HCT116 (cell line): ENCODE data around the gene SCD5. TPM values are rescaled to one million over a fixed set of nuclear protein-coding genes. Genes with fewer than 3 reads are reported as not detected.

Experiments used
- ATAC-seq: fragments of 200-7000 bp; cut with Tn5 transposase; 2 replicates; pipeline ENCODE4 v1.9.1; 2020; ENCODE audit warnings: mild to moderate bottlenecking, moderate library complexity
- BruUV-seq: library from RNA; stranded (reverse); fragments of 400-500 nt; replicated peaks from 2 replicates; lab custom pipeline; 2021; lab: Mats Ljungman, UMichigan
- CTCF ChIA-PET: fragments of 300-600 bp; sonication (Branson Sonifier 250); formaldehyde crosslinking; loops from one replicate; lab custom pipeline; 2021; ENCODE audit warnings: antibody characterized with exemption; lab: Charles Lee
- POLR2A ChIA-PET: fragments of 300-600, 350-600 bp; sonication (Branson Sonifier 250); formaldehyde crosslinking; loops from one replicate; lab custom pipeline; 2021; ENCODE audit warnings: antibody characterized with exemption; lab: Charles Lee
- RAD21 ChIA-PET, 2 experiments: fragments of 300-600 bp; sonication (Branson Sonifier 250); formaldehyde crosslinking; loops; one replicate each; lab custom pipeline; 2023; ENCODE audit warnings: low total read pairs in 2 of 2; ENCODE audit not compliant: uncharacterized antibody in 2 of 2, unreplicated experiment in 2 of 2, low non-redundant PET in 1 of 2; lab: Charles Lee
- DNase-seq: peaks from one replicate; pipeline ENCODE4 v3.0.0-alpha.2; 2010; ENCODE audit warnings: low read depth, low spot score
- H2AFZ ChIP-seq: fragments of 200-600 bp; shearing (Covaris generic), sonication (generic); 2 replicates; pipeline ENCODE4 v1.6.1; 2017; ENCODE audit warnings: low read depth, mixed run types, mixed read lengths, antibody characterized with exemption, low read length; ENCODE audit not compliant: poor library complexity, severe bottlenecking
- H3K27ac ChIP-seq: 2 replicates; pipeline ENCODE4 v1.5.1; 2012; ENCODE audit warnings: low read depth, low read length
- H3K27me3 ChIP-seq: fragments of 200-600 bp; sonication (generic); 2 replicates; pipeline ENCODE4 v1.6.1; 2016; ENCODE audit warnings: mixed run types, low read length, mixed read lengths; ENCODE audit not compliant: insufficient read depth
- H3K36me3 ChIP-seq, 2 experiments: fragments of 200-500 bp in 1 of 2; fragments of 200-600 bp in 1 of 2; sonication (Bioruptor generic) in 1 of 2; sonication (generic) in 1 of 2; 2 replicates each; pipeline versions ENCODE4 v1.5.1 to v1.6.1; 2014 to 2016; ENCODE audit warnings: low read length in 2 of 2, inconsistent platforms in 1 of 2, mixed read lengths in 1 of 2, mixed run types in 1 of 2; ENCODE audit not compliant: insufficient read depth in 2 of 2, control insufficient read depth in 1 of 2
- H3K4me1 ChIP-seq, 2 experiments: fragments of 200-600 bp in 1 of 2; sonication (generic) in 1 of 2; 2 replicates each; pipeline versions ENCODE4 v1.5.1 to v1.6.1; 2012 to 2017; ENCODE audit warnings: low read length in 2 of 2, inconsistent platforms in 1 of 2, mild to moderate bottlenecking in 1 of 2, mixed read lengths in 1 of 2, mixed run types in 1 of 2, moderate library complexity in 1 of 2; ENCODE audit not compliant: insufficient read depth in 2 of 2, control insufficient read depth in 1 of 2
- H3K4me2 ChIP-seq: fragments of 200-600 bp; sonication (generic); 2 replicates; pipeline ENCODE4 v1.6.1; 2017; ENCODE audit warnings: mixed run types, low read length, mixed read lengths
- H3K4me3 ChIP-seq, 2 experiments: fragments of 200-600 bp in 1 of 2; sonication (generic) in 1 of 2; replicated peaks in 1 of 2; 2 replicates each; pipeline ENCODE4 v1.5.1; 2011 to 2016; ENCODE audit warnings: low read length in 2 of 2, control low read depth in 1 of 2, low read depth in 1 of 2, mild to moderate bottlenecking in 1 of 2, mixed read lengths in 1 of 2, mixed run types in 1 of 2
- H3K79me2 ChIP-seq: fragments of 200-600 bp; sonication (generic); 2 replicates; pipeline ENCODE4 v1.6.1; 2017; ENCODE audit warnings: mild to moderate bottlenecking, mixed run types, low read length, moderate library complexity, mixed read lengths; ENCODE audit not compliant: insufficient read depth
- H3K9ac ChIP-seq: fragments of 200-600 bp; sonication (generic); 2 replicates; pipeline ENCODE4 v1.6.1; 2016; ENCODE audit warnings: low read length, mixed read lengths
- H3K9me2 ChIP-seq: fragments of 200-600 bp; sonication (generic), shearing (Covaris generic); 2 replicates; pipeline ENCODE4 v1.6.1; 2017; ENCODE audit warnings: mixed run types, mild to moderate bottlenecking, moderate library complexity; ENCODE audit not compliant: insufficient read depth
- H3K9me3 ChIP-seq, 2 experiments: fragments of 200-500 bp in 1 of 2; fragments of 200-600 bp in 1 of 2; sonication (Bioruptor generic) in 1 of 2; sonication (generic) in 1 of 2; 2 replicates each; pipeline ENCODE4 v1.6.1; 2014 to 2017; ENCODE audit warnings: low read length in 2 of 2, mixed read lengths in 2 of 2, inconsistent platforms in 1 of 2, low read depth in 1 of 2, mild to moderate bottlenecking in 1 of 2, mixed run types in 1 of 2, moderate library complexity in 1 of 2; ENCODE audit not compliant: control insufficient read depth in 1 of 2, insufficient read depth in 1 of 2
- H4K20me1 ChIP-seq: fragments of 200-600 bp; sonication (generic), shearing (Covaris generic); 2 replicates; pipeline ENCODE4 v1.6.1; 2017; ENCODE audit warnings: mixed run types, mild to moderate bottlenecking, moderate library complexity; ENCODE audit not compliant: insufficient read depth
- ATF3 ChIP-seq: IDR thresholded peaks from 2 replicates; pipeline ENCODE4 v1.6.1; 2012
- CBX3 ChIP-seq: IDR thresholded peaks from 2 replicates; pipeline ENCODE4 v1.6.1; 2012; ENCODE audit warnings: low read depth
- CEBPB ChIP-seq: IDR thresholded peaks from 2 replicates; pipeline ENCODE4 v1.6.1; 2012; ENCODE audit warnings: low read depth
- EGR1 ChIP-seq: IDR thresholded peaks from 2 replicates; pipeline ENCODE4 v1.6.1; 2012; ENCODE audit warnings: low read depth
- FOSL1 ChIP-seq: IDR thresholded peaks from 2 replicates; pipeline ENCODE4 v1.6.1; 2012; ENCODE audit warnings: low read depth
- JUND ChIP-seq: IDR thresholded peaks from 2 replicates; pipeline ENCODE4 v1.6.1; 2012
- MAX ChIP-seq: IDR thresholded peaks from 2 replicates; pipeline ENCODE4 v1.6.1; 2012
- POLR2AphosphoS5 ChIP-seq: IDR thresholded peaks from 2 replicates; pipeline ENCODE4 v1.6.1; 2011; ENCODE audit warnings: mild to moderate bottlenecking, low read depth, low read length, moderate library complexity
- TCF7L2 ChIP-seq: IDR thresholded peaks from 2 replicates; pipeline ENCODE4 v1.7.0; 2011; ENCODE audit warnings: borderline replicate concordance, inconsistent platforms; ENCODE audit not compliant: insufficient read depth, insufficient read length; ENCODE audit errors: extremely low read depth
- ZBTB33 ChIP-seq: IDR thresholded peaks from 2 replicates; pipeline ENCODE4 v1.6.1; 2011; ENCODE audit warnings: mild to moderate bottlenecking, low read length, moderate library complexity; ENCODE audit not compliant: insufficient replicate concordance; ENCODE audit errors: extremely low read depth
- ZFX ChIP-seq: fragments of 450-650 bp; IDR thresholded peaks from 2 replicates; pipeline ENCODE4 v1.6.1; 2017
- intact Hi-C: fragments of 100-400 bp; cut with micrococcal nuclease; formaldehyde crosslinking; loops from 2 replicates; pipeline ENCODE4 v1.10.0; 2022
- total RNA-seq: library from RNA; stranded (reverse); gene quantifications from one replicate; pipeline ENCODE4 v1.2.1, GENCODE V29; 2021; ENCODE audit not compliant: unreplicated experiment

SCD5 gene
- total RNA-seq, 1 experiment from 2014 or later: 21.7 TPM

- ChIA-PET CTCF (no interaction called here), RAD21 (no interaction called here), POLR2A (no interaction called here)
- H3K9me3 ChIP-seq: peaks cover 5 to 6% of the 10 kb centered on the region in 2 experiments; a peak in 1 of 4 replicates
- TF ChIP-seq POLR2AphosphoS5: no peak
- TF ChIP-seq FOSL1: no peak
- no peak for TF ChIP-seq TCF7L2
- TF ChIP-seq MAX: no peak
- TF ChIP-seq ATF3: no peak
- TF ChIP-seq EGR1: no peak
- TF ChIP-seq JUND: no peak
- TF ChIP-seq CBX3: no peak
- TF ChIP-seq ZBTB33: no peak
- TF ChIP-seq CEBPB: no peak
- no peak for TF ChIP-seq ZFX
- no peak overlapping the region for H2AFZ ChIP-seq
- H3K4me1 ChIP-seq: peaks cover 0 to 6% of the 10 kb centered on the region in 2 experiments; a peak in 1 of 4 replicates
- no peak overlapping the region for H3K4me3 ChIP-seq
- H3K36me3 ChIP-seq: no peaks in the 10 kb centered on the region
- H3K27me3 ChIP-seq: no peaks in the 10 kb centered on the region
- 0 out of 2 replicates have a peak, but pooled peaks cover 3% of the 10 kb centered on the region for H3K79me2 ChIP-seq
- H3K27ac ChIP-seq: no peak overlapping the region
- no peak overlapping the region for H3K9ac ChIP-seq
- H3K9me2 ChIP-seq: no peaks in the 10 kb centered on the region
- H4K20me1 ChIP-seq: no peaks in the 10 kb centered on the region
- no TSS peak for BruUV-seq
- H3K4me2 ChIP-seq: no peak overlapping the region
- intact Hi-C loops: no loop called here
- no peak for DNase-seq
- ATAC-seq: no peak
Measured at GRCh38 chr4:82770607-82771006, 28.0 kb downstream of the SCD5 start.
